HG02870 (cell line): ENCODE measurements around the gene RUNDC3A.

Experiments
- ATAC-seq: cut with Tn5 transposase; IDR thresholded peaks from one replicate; pipeline ENCODE4 v1.9.1; 2021; ENCODE audit warnings: mild to moderate bottlenecking, moderate library complexity; ENCODE audit not compliant: unreplicated experiment

RUNDC3A gene

GRCh38 chr17:44283344-44284023 lies 24.9 kb upstream of the RUNDC3A start:
- no peak for ATAC-seq

GRCh38 chr17:44284024-44284400 lies 24.4 kb upstream of the RUNDC3A start:
- no peak for ATAC-seq

GRCh38 chr17:44287651-44288050 lies 20.8 kb upstream of the RUNDC3A start:
- ATAC-seq: no peak

GRCh38 chr17:44293509-44294226 lies 14.7 kb upstream of the RUNDC3A start:
- ATAC-seq: no peak

- ATAC-seq: no peak
These were observed 10.4 kb upstream of the RUNDC3A start for GRCh38 chr17:44297975-44298374.

- ATAC-seq: no peak
These were observed 3.8 kb upstream of the RUNDC3A start for GRCh38 chr17:44304651-44305050.

GRCh38 chr17:44307387-44308186 lies 814 bp upstream of the RUNDC3A start:
- ATAC-seq: no peak

- no peak for ATAC-seq
These were observed 464 bp downstream of the RUNDC3A start for GRCh38 chr17:44308865-44309264.

GRCh38 chr17:44309472-44309871 lies 1.1 kb downstream of the RUNDC3A start:
- ATAC-seq: no peak

- no peak for ATAC-seq
These were observed 1.8 kb downstream of the RUNDC3A start for GRCh38 chr17:44310188-44310587.

GRCh38 chr17:44310609-44311376 lies 2.4 kb downstream of the RUNDC3A start:
- ATAC-seq: no peak

GRCh38 chr17:44311562-44312181 lies 3.3 kb downstream of the RUNDC3A start:
- ATAC-seq: no peak

GRCh38 chr17:44312396-44313104 lies 4.1 kb downstream of the RUNDC3A start:
- no peak for ATAC-seq

GRCh38 chr17:44314031-44314430 lies 5.6 kb downstream of the RUNDC3A start:
- no peak for ATAC-seq

- ATAC-seq: no peak
These were observed 6.1 kb downstream of the RUNDC3A start for GRCh38 chr17:44314524-44314868.

GRCh38 chr17:44314869-44315661 lies 6.7 kb downstream of the RUNDC3A start:
- no peak for ATAC-seq

GRCh38 chr17:44315760-44316731 lies 7.6 kb downstream of the RUNDC3A start:
- ATAC-seq: no peak

- no peak for ATAC-seq
These were observed 9.1 kb downstream of the RUNDC3A start for GRCh38 chr17:44317545-44317944.
